Muscle layer of duodenum (tissue), 2 donors: ENCODE measurements around the gene MBOAT7.
A peak's percentile ranks its signal among the peaks of the same experiment; 100 is the strongest.

Source experiments
- H3K27ac ChIP-seq: one replicate; pipeline ENCODE4 v1.7.0; 2013; ENCODE audit warnings: mild to moderate bottlenecking, low read length
- H3K27me3 ChIP-seq: one replicate; pipeline ENCODE4 v1.7.0; 2013; ENCODE audit warnings: low read depth, mild to moderate bottlenecking, control low read depth, low read length
- H3K36me3 ChIP-seq, 2 donors: one replicate each; pipeline ENCODE4 v1.7.0; 2013; ENCODE audit warnings: low read length in 2 of 2, control low read depth in 1 of 2, mild to moderate bottlenecking in 1 of 2; ENCODE audit not compliant: insufficient read depth in 2 of 2, control insufficient read depth in 1 of 2
- H3K4me1 ChIP-seq, 2 donors: one replicate each; pipeline ENCODE4 v1.7.0; 2013; ENCODE audit warnings: low read length in 2 of 2, mild to moderate bottlenecking in 2 of 2, control low read depth in 1 of 2, moderate library complexity in 1 of 2; ENCODE audit not compliant: insufficient read depth in 2 of 2, control insufficient read depth in 1 of 2
- H3K4me3 ChIP-seq, 2 donors: one replicate each; pipeline ENCODE4 v1.7.0; 2013; ENCODE audit warnings: low read length in 2 of 2, low read depth in 1 of 2, mild to moderate bottlenecking in 1 of 2
- H3K9me3 ChIP-seq, 2 donors: one replicate each; pipeline ENCODE4 v1.7.0; 2013; ENCODE audit warnings: low read length in 2 of 2, control low read depth in 1 of 2, mild to moderate bottlenecking in 1 of 2; ENCODE audit not compliant: control insufficient read depth in 1 of 2
- donor health status: healthy.

Gene MBOAT7

GRCh38 chr19:54148158-54148557, 41.2 kb downstream of the MBOAT7 start:
- no peak overlapping the region for H3K4me3 ChIP-seq
- H3K36me3 ChIP-seq: peaks cover 70 to 99% of the 10 kb centered on the region in 2 donors
- no peaks in the 10 kb centered on the region for H3K9me3 ChIP-seq
- H3K27ac ChIP-seq: no peak overlapping the region
- H3K4me1 ChIP-seq: peaks cover 0 to 21% of the 10 kb centered on the region in 2 donors
- H3K27me3 ChIP-seq: no peaks in the 10 kb centered on the region

- H3K36me3 ChIP-seq: peaks cover 75 to 99% of the 10 kb centered on the region in 2 donors
- no peak overlapping the region for H3K4me3 ChIP-seq
- no peaks in the 10 kb centered on the region for H3K9me3 ChIP-seq
- no peaks in the 10 kb centered on the region for H3K27me3 ChIP-seq
- H3K27ac ChIP-seq: no peak overlapping the region
- peaks cover 0 to 17% of the 10 kb centered on the region in 2 donors for H3K4me1 ChIP-seq
These were observed 41.7 kb downstream of the MBOAT7 start for GRCh38 chr19:54147676-54148075.

- Histone ChIP-seq H3K4me3 (no peak overlapping the region), H3K36me3 (peaks cover 71 to 81% of the 10 kb centered on the region in 2 donors), H3K27me3 (no peaks in the 10 kb centered on the region), H3K27ac (no peak overlapping the region), H3K9me3 (no peaks in the 10 kb centered on the region), H3K4me1 (peaks cover 0 to 23% of the 10 kb centered on the region in 2 donors)
These were observed 43.7 kb downstream of the MBOAT7 start for GRCh38 chr19:54145541-54146158.

GRCh38 chr19:54142166-54142780, 47.1 kb downstream of the MBOAT7 start:
- no peaks in the 10 kb centered on the region for H3K27me3 ChIP-seq
- no peak overlapping the region for H3K4me3 ChIP-seq
- H3K9me3 ChIP-seq: no peaks in the 10 kb centered on the region
- H3K27ac ChIP-seq: no peak overlapping the region
- peaks cover 47 to 53% of the 10 kb centered on the region in 2 donors for H3K36me3 ChIP-seq
- peaks cover 4 to 37% of the 10 kb centered on the region in 2 donors for H3K4me1 ChIP-seq

GRCh38 chr19:54141356-54141755, 48.0 kb downstream of the MBOAT7 start:
- peaks cover 4 to 31% of the 10 kb centered on the region in 2 donors for H3K4me1 ChIP-seq
- H3K36me3 ChIP-seq: peaks cover 38 to 43% of the 10 kb centered on the region in 2 donors
- H3K4me3 ChIP-seq: no peak overlapping the region
- no peak overlapping the region for H3K27ac ChIP-seq
- no peaks in the 10 kb centered on the region for H3K9me3 ChIP-seq
- H3K27me3 ChIP-seq: no peaks in the 10 kb centered on the region

GRCh38 chr19:54138489-54139256, 50.7 kb downstream of the MBOAT7 start:
- Histone ChIP-seq H3K36me3 (peaks cover 11 to 17% of the 10 kb centered on the region in 2 donors), H3K27ac (no peak overlapping the region), H3K4me3 (peak overlapping the region; percentile 60 to 90), H3K27me3 (no peaks in the 10 kb centered on the region), H3K4me1 (peaks cover 4 to 36% of the 10 kb centered on the region in 2 donors), H3K9me3 (no peaks in the 10 kb centered on the region)

- Histone ChIP-seq H3K27me3 (no peaks in the 10 kb centered on the region), H3K36me3 (peaks cover 3 to 9% of the 10 kb centered on the region in 2 donors), H3K4me1 (peaks cover 4 to 36% of the 10 kb centered on the region in 2 donors), H3K27ac (peak within 1 kb of the TSS; percentile 45), H3K4me3 (peak within 1 kb of the TSS; percentile 83 to 90), H3K9me3 (no peaks in the 10 kb centered on the region)
These were observed 51.5 kb downstream of the MBOAT7 start, which contains the start of gene CNOT3 for GRCh38 chr19:54137699-54138488. Gene CNOT3 (plus strand): TSS chr19:54137762. CDS start chr19:54142979, 5,217 bp downstream.

GRCh38 chr19:54136864-54137698, 52.3 kb downstream of the MBOAT7 start:
- Histone ChIP-seq H3K4me3 (peak overlapping the region; percentile 83 to 90), H3K4me1 (peaks cover 4 to 36% of the 10 kb centered on the region in 2 donors), H3K27me3 (no peaks in the 10 kb centered on the region), H3K36me3 (peaks cover 0 to 3% of the 10 kb centered on the region in 2 donors), H3K9me3 (no peaks in the 10 kb centered on the region), H3K27ac (peak overlapping the region; percentile 45)

- peaks cover 8 to 9% of the 10 kb centered on the region in 2 donors for H3K36me3 ChIP-seq
- H3K9me3 ChIP-seq: no peaks in the 10 kb centered on the region
- no peaks in the 10 kb centered on the region for H3K27me3 ChIP-seq
- H3K27ac ChIP-seq: no peak overlapping the region
- H3K4me1 ChIP-seq: peaks cover 4 to 36% of the 10 kb centered on the region in 2 donors
- peak overlapping the region; percentile 83 to 90 for H3K4me3 ChIP-seq
These were observed 53.1 kb downstream of the MBOAT7 start for GRCh38 chr19:54136086-54136863.
